ENCODE results near the gene LPAR1.

- TF ChIP-seq, protein P1, sequence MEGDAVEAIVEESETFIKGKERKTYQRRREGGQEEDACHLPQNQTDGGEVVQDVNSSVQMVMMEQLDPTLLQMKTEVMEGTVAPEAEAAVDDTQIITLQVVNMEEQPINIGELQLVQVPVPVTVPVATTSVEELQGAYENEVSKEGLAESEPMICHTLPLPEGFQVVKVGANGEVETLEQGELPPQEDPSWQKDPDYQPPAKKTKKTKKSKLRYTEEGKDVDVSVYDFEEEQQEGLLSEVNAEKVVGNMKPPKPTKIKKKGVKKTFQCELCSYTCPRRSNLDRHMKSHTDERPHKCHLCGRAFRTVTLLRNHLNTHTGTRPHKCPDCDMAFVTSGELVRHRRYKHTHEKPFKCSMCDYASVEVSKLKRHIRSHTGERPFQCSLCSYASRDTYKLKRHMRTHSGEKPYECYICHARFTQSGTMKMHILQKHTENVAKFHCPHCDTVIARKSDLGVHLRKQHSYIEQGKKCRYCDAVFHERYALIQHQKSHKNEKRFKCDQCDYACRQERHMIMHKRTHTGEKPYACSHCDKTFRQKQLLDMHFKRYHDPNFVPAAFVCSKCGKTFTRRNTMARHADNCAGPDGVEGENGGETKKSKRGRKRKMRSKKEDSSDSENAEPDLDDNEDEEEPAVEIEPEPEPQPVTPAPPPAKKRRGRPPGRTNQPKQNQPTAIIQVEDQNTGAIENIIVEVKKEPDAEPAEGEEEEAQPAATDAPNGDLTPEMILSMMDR (conservative IDR thresholded peaks at IDR 0.05 in 1 of 2, IDR thresholded peaks at IDR 0.05 in 1 of 2; ENCODE audit: low read depth in 1 of 2, low read length in 2 of 2) = no peak
- no peak for TF ChIP-seq EZH2 (IDR thresholded peaks at IDR 0.05; ENCODE audit: low read length, missing control alignments)
Measured at GRCh38 chr9:110918316-110919049, 119.8 kb downstream of the LPAR1 start.

Measured in fibroblast of lung (primary cell).